H1 (cell line): ENCODE results near the gene CHRNA9. TPM values are rescaled to one million over a fixed set of nuclear protein-coding genes. Genes with fewer than 3 reads are reported as not detected.
A peak's percentile ranks its signal among the peaks of the same experiment; 100 is the strongest.

Experiments
- CTCF ChIA-PET: fragments of 300-600 bp; sonication (Branson Sonifier 250); formaldehyde crosslinking; loops from one replicate; lab custom pipeline; 2021; ENCODE audit not compliant: partially characterized antibody; lab: Charles Lee
- POLR2A ChIA-PET: fragments of 300-600 bp; sonication (Branson Sonifier 250); formaldehyde crosslinking; loops from one replicate; lab custom pipeline; 2021; ENCODE audit warnings: inconsistent platforms; ENCODE audit not compliant: partially characterized antibody; lab: Charles Lee
- DNase-seq, 2 experiments: peaks; one replicate each; pipeline versions ENCODE4 v3.0.0 to v3.0.0-alpha.2; 2010 to 2022; ENCODE audit warnings: low spot score in 2 of 2, low read depth in 1 of 2, mixed read lengths in 1 of 2
- FAIRE-seq: peaks from 2 replicates; lab custom pipeline; 2011; peaks lifted over from hg19 to GRCh38; lab: Jason Lieb, UNC
- H2AFZ ChIP-seq: 2 replicates; pipeline ENCODE4 v1.8.1; 2012; ENCODE audit warnings: low read length, inconsistent platforms
- H2AK5ac ChIP-seq: 2 replicates; pipeline ENCODE4 v1.6.1; 2013; ENCODE audit warnings: low read depth, low read length
- H2BK120ac ChIP-seq: replicated peaks from 2 replicates; pipeline ENCODE3; 2013; ENCODE audit warnings: low read depth, low read length, inconsistent platforms
- H2BK12ac ChIP-seq: 2 replicates; pipeline ENCODE4 v1.6.1; 2013; ENCODE audit warnings: low read depth, low read length
- H2BK15ac ChIP-seq: 2 replicates; pipeline ENCODE4 v1.6.1; 2013; ENCODE audit warnings: low read length
- H2BK20ac ChIP-seq: 2 replicates; pipeline ENCODE4 v1.6.1; 2013; ENCODE audit warnings: low read length
- H2BK5ac ChIP-seq: 2 replicates; pipeline ENCODE4 v1.6.1; 2013; ENCODE audit warnings: low read depth, low read length
- H3K14ac ChIP-seq: 2 replicates; pipeline ENCODE4 v1.6.1; 2013; ENCODE audit warnings: inconsistent platforms; ENCODE audit not compliant: insufficient read length
- H3K18ac ChIP-seq: 2 replicates; pipeline ENCODE4 v1.6.1; 2013; ENCODE audit warnings: low read length; ENCODE audit errors: extremely low read depth
- H3K23ac ChIP-seq: 2 replicates; pipeline ENCODE4 v1.6.1; 2013; ENCODE audit warnings: inconsistent platforms; ENCODE audit not compliant: insufficient read length
- H3K23me2 ChIP-seq: 2 replicates; pipeline ENCODE4 v1.6.1; 2013; ENCODE audit warnings: low read depth, low read length
- H3K27ac ChIP-seq: 2 replicates; pipeline ENCODE4 v1.6.1; 2011; ENCODE audit warnings: low read depth, low read length, inconsistent platforms
- H3K27me3 ChIP-seq, 4 experiments: replicated peaks in 1 of 4; 1 replicate in 1 of 4; 2 replicates in 3 of 4; pipeline versions ENCODE4 v1.6.1 to v1.8.1; 2011 to 2013; ENCODE audit warnings: low read length in 3 of 4, mild to moderate bottlenecking in 3 of 4, inconsistent platforms in 2 of 4, mixed read lengths in 2 of 4, moderate library complexity in 1 of 4; ENCODE audit not compliant: control insufficient read depth in 3 of 4, insufficient read depth in 3 of 4; ENCODE audit errors: extremely low read depth in 1 of 4
- H3K36me3 ChIP-seq, 4 experiments: 2 replicates each; pipeline versions ENCODE4 v1.6.1 to v1.8.1; 2011 to 2013; ENCODE audit warnings: mild to moderate bottlenecking in 4 of 4, low read length in 3 of 4, moderate library complexity in 2 of 4, control low read depth in 1 of 4, inconsistent platforms in 1 of 4; ENCODE audit not compliant: insufficient read depth in 4 of 4, control insufficient read depth in 2 of 4
- H3K4ac ChIP-seq: replicated peaks from 2 replicates; pipeline ENCODE3; 2013; ENCODE audit warnings: low read length, low read depth, mixed read lengths, inconsistent platforms; ENCODE audit not compliant: insufficient read length
- H3K4me1 ChIP-seq, 4 experiments: replicated peaks in 1 of 4; 1 replicate in 1 of 4; 2 replicates in 3 of 4; pipeline versions ENCODE4 v1.6.1 to v1.8.1; 2011 to 2013; ENCODE audit warnings: low read length in 3 of 4, inconsistent platforms in 2 of 4, mixed read lengths in 1 of 4; ENCODE audit not compliant: insufficient read depth in 4 of 4, control insufficient read depth in 3 of 4
- H3K4me2 ChIP-seq, 2 experiments: 2 replicates each; pipeline versions ENCODE4 v1.6.1 to v1.8.1; 2011 to 2013; ENCODE audit warnings: low read depth in 2 of 2, low read length in 2 of 2, control low read depth in 1 of 2, inconsistent platforms in 1 of 2, mild to moderate bottlenecking in 1 of 2; ENCODE audit not compliant: insufficient read depth in 1 of 2
- H3K4me3 ChIP-seq, 4 experiments: fragments of 200-600, 300-600 bp in 1 of 4; sonication (generic), shearing (Covaris generic), sonication (Bioruptor Twin) in 1 of 4; 2 replicates each; pipeline versions ENCODE4 v1.5.1 to v1.8.1; 2011 to 2016; ENCODE audit warnings: low read length in 4 of 4, low read depth in 3 of 4, control low read depth in 2 of 4, inconsistent platforms in 2 of 4, mild to moderate bottlenecking in 2 of 4, mixed read lengths in 1 of 4, moderate library complexity in 1 of 4; ENCODE audit not compliant: insufficient read depth in 2 of 4; ENCODE audit errors: extremely low read depth in 1 of 4
- H3K56ac ChIP-seq: replicated peaks from 2 replicates; pipeline ENCODE3; 2013; ENCODE audit warnings: low read depth, mild to moderate bottlenecking, mixed read lengths, low read length, inconsistent platforms; ENCODE audit not compliant: insufficient read length
- H3K79me1 ChIP-seq: 2 replicates; pipeline ENCODE4 v1.6.1; 2013; ENCODE audit warnings: low read depth, low read length, control low read depth
- H3K79me2 ChIP-seq, 2 experiments: 2 replicates each; pipeline versions ENCODE4 v1.6.1 to v1.8.1; 2012 to 2013; ENCODE audit warnings: low read length in 2 of 2, mild to moderate bottlenecking in 2 of 2, inconsistent platforms in 1 of 2; ENCODE audit not compliant: insufficient read depth in 2 of 2, control insufficient read depth in 1 of 2
- H3K9ac ChIP-seq, 4 experiments: replicated peaks in 1 of 4; 1 replicate in 1 of 4; 2 replicates in 3 of 4; pipeline versions ENCODE4 v1.6.1 to v1.8.1; 2011 to 2013; ENCODE audit warnings: low read depth in 3 of 4, low read length in 3 of 4, control low read depth in 2 of 4, mild to moderate bottlenecking in 2 of 4, moderate library complexity in 2 of 4, inconsistent platforms in 1 of 4; ENCODE audit errors: extremely low read depth in 1 of 4
- H3K9me3 ChIP-seq, 2 experiments: 2 replicates each; pipeline versions ENCODE4 v1.6.1 to v1.8.1; 2012 to 2013; ENCODE audit warnings: mild to moderate bottlenecking in 2 of 2, moderate library complexity in 2 of 2, control low read depth in 1 of 2, inconsistent platforms in 1 of 2, low read depth in 1 of 2, low read length in 1 of 2, mixed read lengths in 1 of 2; ENCODE audit not compliant: insufficient read depth in 2 of 2
- H4K20me1 ChIP-seq, 2 experiments: replicated peaks in 1 of 2; 2 replicates each; pipeline versions ENCODE3 to v1.8.1; 2011 to 2013; ENCODE audit warnings: inconsistent platforms in 2 of 2, low read length in 2 of 2, mild to moderate bottlenecking in 1 of 2; ENCODE audit not compliant: insufficient read depth in 2 of 2, control insufficient read depth in 1 of 2
- H4K5ac ChIP-seq: 2 replicates; pipeline ENCODE4 v1.6.1; 2013; ENCODE audit warnings: low read length, low read depth, mixed read lengths, inconsistent platforms; ENCODE audit not compliant: insufficient read length
- H4K8ac ChIP-seq: 2 replicates; pipeline ENCODE4 v1.8.0; 2013; ENCODE audit warnings: mild to moderate bottlenecking, moderate library complexity, low read length, inconsistent platforms; ENCODE audit not compliant: insufficient read depth; ENCODE audit errors: extremely low read depth
- H4K91ac ChIP-seq: replicated peaks from 2 replicates; pipeline ENCODE3; 2013; ENCODE audit warnings: low read length, mixed read lengths, inconsistent platforms; ENCODE audit not compliant: insufficient read length
- BCL11A ChIP-seq, 2 experiments: IDR thresholded peaks; one replicate each; pipeline ENCODE4 v1.6.1; 2011; ENCODE audit warnings: low read depth in 2 of 2, low read length in 2 of 2, mild to moderate bottlenecking in 2 of 2
- CBX5 ChIP-seq: fragments of 300-800, 300-1000 bp; sonication (generic); IDR thresholded peaks from 2 replicates; pipeline ENCODE4 v1.7.1; 2016; ENCODE audit warnings: antibody characterized with exemption, low read length, low read depth
- CEBPB ChIP-seq: IDR thresholded peaks from 2 replicates; pipeline ENCODE4 v1.6.1; 2012; ENCODE audit warnings: low read depth, low read length
- CHD2 ChIP-seq: IDR thresholded peaks from 2 replicates; pipeline ENCODE4 v1.6.1; 2012; ENCODE audit warnings: low read length, improper control_type of control experiment
- KDM4A ChIP-seq: IDR thresholded peaks from one replicate; pipeline ENCODE4 v1.7.1; 2012; ENCODE audit warnings: low read depth, mild to moderate bottlenecking, moderate library complexity, low read length, inconsistent platforms; ENCODE audit not compliant: severe bottlenecking
- KDM5A ChIP-seq: fragments of 200-600 bp; IDR thresholded peaks from 2 replicates; pipeline ENCODE4 v1.7.1; 2012; ENCODE audit warnings: mild to moderate bottlenecking, low read length, inconsistent platforms, mixed read lengths
- NANOG ChIP-seq: IDR thresholded peaks from 2 replicates; pipeline ENCODE4 v1.6.1; 2011; ENCODE audit warnings: low read length, low read depth, mild to moderate bottlenecking, inconsistent platforms; ENCODE audit not compliant: insufficient read depth, poor library complexity, severe bottlenecking
- PHF8 ChIP-seq: fragments of 200-600 bp; sonication (generic); conservative IDR thresholded peaks from 2 replicates; pipeline ENCODE4 v1.7.1; 2012; ENCODE audit warnings: low read depth, mild to moderate bottlenecking, inconsistent platforms, low read length, moderate library complexity
- POU5F1 ChIP-seq: IDR thresholded peaks from 2 replicates; pipeline ENCODE4 v1.6.1; 2011; ENCODE audit warnings: low read depth, mild to moderate bottlenecking, low read length, moderate library complexity
- TAF1 ChIP-seq: IDR thresholded peaks from 2 replicates; pipeline ENCODE4 v1.6.1; 2011; ENCODE audit warnings: mild to moderate bottlenecking, low read depth, low read length
- TCF12 ChIP-seq: IDR thresholded peaks from 2 replicates; pipeline ENCODE4 v1.6.1; 2011; ENCODE audit warnings: low read depth, mild to moderate bottlenecking, low read length
- WGBS, 2 experiments: shearing (Covaris generic) in 1 of 2; methylation state at CpG; one replicate each; pipeline versions ENCODE4 v1.1.6 to v1.1.7; 2013 to 2015; ENCODE audit warnings: low lambda C conversion rate in 2 of 2, mixed read lengths in 2 of 2, inconsistent platforms in 1 of 2, low coverage in 1 of 2, missing lambda C conversion rate in 1 of 2; ENCODE audit not compliant: insufficient replicate concordance in 2 of 2, insufficient coverage in 1 of 2, insufficient read length in 1 of 2; ENCODE audit errors: extremely low coverage in 1 of 2, missing lambda C conversion rate in 1 of 2; 5-methylcytosine and 5-hydroxymethylcytosine counted together
- polyA plus RNA-seq, 7 experiments: library from polyadenylated mRNA; depleted of rRNA in 3 of 7; stranded (reverse) in 5 of 7; unstranded in 2 of 7; fragments of >200 nt in 5 of 7; fragments of 200-250 nt in 2 of 7; gene quantifications; 1 replicate in 5 of 7; 2 replicates in 1 of 7; 4 replicates in 1 of 7; pipeline versions ENCODE4 v1.2.1 to v1.2.3, GENCODE V29; 2011 to 2013; ENCODE audit warnings: missing spikeins in 2 of 7, mixed read lengths in 2 of 7
- total RNA-seq: library from RNA; stranded (reverse); fragmentation: NEBNext Ultra II Directional; extraction: Animal tissue kit (Norgen Biotek cat#: 25700); gene quantifications from 2 replicates; pipeline ENCODE4 v1.2.1, GENCODE V29; 2021

CHRNA9 gene
- total and polyA plus RNA-seq, 2 of the 8 experiments (the other 6 are each of a cell fraction or from before 2014, with no cell fraction given), result 1.4 to 3.3 TPM

DNA sequence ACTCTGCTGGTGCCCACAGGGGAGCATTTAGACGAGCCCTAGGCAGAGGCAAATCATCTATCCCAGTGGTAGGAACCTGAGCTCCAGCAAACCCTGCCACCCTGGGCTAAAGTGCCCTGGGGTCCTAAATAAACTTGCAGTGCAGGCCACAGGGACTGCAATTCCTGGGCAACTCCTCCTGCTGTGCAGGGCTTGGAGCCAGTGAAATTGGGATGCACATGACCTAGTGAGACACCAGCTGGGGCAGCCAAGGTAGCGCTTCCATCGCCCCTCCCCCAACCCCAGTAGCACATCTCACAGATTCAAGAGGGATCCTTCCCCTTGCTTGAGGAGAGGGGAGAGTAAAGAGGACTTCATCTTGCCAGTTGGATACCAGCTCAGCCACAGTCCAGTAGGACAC lies 44.1 kb downstream of the CHRNA9 start:
- Histone ChIP-seq H3K27ac (no peak overlapping the region), H2AFZ (0 out of 2 replicates have a peak overlapping the region, but pooled peaks have one; percentile 70), H2BK12ac (no peak overlapping the region), H4K8ac (no peak overlapping the region; the same call in 1 of the 2 replicates), H3K4me2 (no peak overlapping the region), H3K14ac (no peak overlapping the region), H3K79me1 (no peaks in the 10 kb centered on the region), H3K79me2 (no peaks in the 10 kb centered on the region), H2AK5ac (no peak overlapping the region), H3K4me1 (peaks cover 0 to 8% (median 2%) of the 10 kb centered on the region in 4 experiments; a peak in 1 of 7 replicates), H3K4me3 (no peak overlapping the region), H2BK5ac (no peak overlapping the region), H3K56ac (no peak overlapping the region), H3K36me3 (no peaks in the 10 kb centered on the region), H3K23ac (no peak overlapping the region), H3K23me2 (no peaks in the 10 kb centered on the region), H4K20me1 (no peaks in the 10 kb centered on the region), H3K27me3 (no peaks in the 10 kb centered on the region), H3K4ac (no peak overlapping the region), H4K91ac (no peak overlapping the region), H4K5ac (no peak overlapping the region), H3K9me3 (no peaks in the 10 kb centered on the region), H2BK120ac (no peak overlapping the region), H3K18ac (peak overlapping the region; percentile 71), H3K9ac (no peak overlapping the region), H2BK20ac (no peak overlapping the region), H2BK15ac (no peak overlapping the region)
- POLR2A ChIA-PET, result interaction anchor here (0.9 to 1.1 kb wide), 2 partner anchors 45 to 68 kb away, joined by 3 read pairs; no protein-coding TSS in a partner anchor
- WGBS, 2 experiments, result 69% methylated on average over 3 of the region's 3 CpGs; no CpG with 5 or more reads in 1 of the 2 experiments
- no peak for FAIRE-seq
- no peak for DNase-seq
- CTCF ChIA-PET, result interaction anchor here (0.6 to 2.1 kb wide), 5 partner anchors 9 to 166 kb away, joined by 3 to 6 read pairs (median 3); no protein-coding TSS in a partner anchor
- no peak for TF ChIP-seq CHD2
- TF ChIP-seq BCL11A (IDR thresholded peaks at IDR 0.05; ENCODE audit: low read depth in 2 of 2, low read length in 2 of 2), result no peak
- no peak for TF ChIP-seq NANOG
- TF ChIP-seq TCF12, result no peak
- no peak for TF ChIP-seq CEBPB
- no peak for TF ChIP-seq POU5F1
- TF ChIP-seq CBX5, result no peak
- TF ChIP-seq PHF8, result no peak
- no peak for TF ChIP-seq KDM4A
- no peak for TF ChIP-seq TAF1
- no peak for TF ChIP-seq KDM5A
